Central memory CD8-positive, alpha-beta T cell (primary cell): ENCODE results near the gene PLD4.

Source experiments
- ATAC-seq: fragments of 150-1000 bp; cut with Tn5 transposase; replicated peaks from 2 replicates; pipeline ENCODE4 v1.10.0; 2022; ENCODE audit warnings: mild to moderate bottlenecking, moderate FRiP score, moderate number of reproducible peaks; ENCODE audit not compliant: poor library complexity, severe bottlenecking; ENCODE audit errors: extremely low read depth
- DNase-seq, 2 donors: peaks; one replicate each; pipeline ENCODE4 v3.0.0; 2021; ENCODE audit warnings: low spot score in 2 of 2
- H3K27ac Mint-ChIP-seq: one replicate; pipeline ENCODE4 v1.8.0; 2022; ENCODE audit warnings: low read depth, mild to moderate bottlenecking, moderate library complexity, mixed read lengths
- H3K27me3 Mint-ChIP-seq: one replicate; pipeline ENCODE4 v1.8.0; 2022; ENCODE audit warnings: mixed read lengths
- H3K36me3 Mint-ChIP-seq: one replicate; pipeline ENCODE4 v1.8.0; 2022; ENCODE audit warnings: mild to moderate bottlenecking, moderate library complexity, mixed read lengths; ENCODE audit not compliant: insufficient read depth
- H3K4me1 Mint-ChIP-seq: one replicate; pipeline ENCODE4 v1.8.0; 2022; ENCODE audit warnings: mixed read lengths
- H3K4me3 Mint-ChIP-seq: one replicate; pipeline ENCODE4 v1.8.0; 2022; ENCODE audit warnings: mild to moderate bottlenecking, moderate library complexity, mixed read lengths
- H3K9me3 Mint-ChIP-seq: one replicate; pipeline ENCODE4 v1.8.0; 2022; ENCODE audit warnings: mixed read lengths

PLD4 gene

DNA sequence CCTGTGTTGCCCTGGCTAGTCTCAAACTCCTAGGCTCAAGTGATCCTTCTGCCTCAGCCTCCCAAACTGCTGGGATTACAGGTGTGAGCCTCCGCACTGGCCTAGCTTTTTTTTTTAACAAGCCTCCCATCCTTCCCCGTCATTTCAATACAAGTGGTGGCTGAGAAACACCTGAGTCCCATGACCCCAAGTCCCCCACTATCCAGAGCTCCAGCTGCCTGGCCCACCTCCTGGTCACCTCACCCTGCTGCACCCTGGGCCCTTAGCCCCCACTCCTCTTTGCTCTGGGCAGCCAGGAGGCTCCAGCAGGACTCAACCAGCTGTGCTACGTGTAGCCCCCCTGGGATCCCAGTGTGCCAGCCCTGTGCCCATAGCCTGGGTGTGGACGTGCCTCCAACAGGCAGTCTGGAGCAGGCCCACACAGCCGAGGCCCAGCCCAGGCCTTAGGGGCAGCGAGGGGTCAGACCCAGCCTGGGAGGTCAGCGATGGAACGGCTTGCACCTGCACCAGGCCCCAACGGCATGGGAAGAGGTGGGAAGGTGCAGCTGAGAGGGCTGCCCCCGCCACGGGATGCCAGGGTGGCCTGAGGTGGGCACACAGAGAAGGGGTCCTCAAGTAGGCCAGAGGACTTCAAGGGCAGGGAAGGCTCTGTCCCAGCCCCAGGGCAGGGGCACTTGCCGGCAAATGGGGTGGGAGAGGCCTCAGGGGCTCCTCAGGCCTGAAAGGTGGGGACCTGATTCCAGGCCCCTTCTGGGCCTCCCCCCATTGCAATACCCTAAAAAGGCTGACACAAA, 47.0 kb downstream of the PLD4 start:
- no peak overlapping the region for H3K27ac Mint-ChIP-seq
- DNase-seq, result no peak
- no peak for ATAC-seq
- peaks cover 9% of the 10 kb centered on the region for H3K4me1 Mint-ChIP-seq
- H3K9me3 Mint-ChIP-seq, result no peaks in the 10 kb centered on the region
- H3K36me3 Mint-ChIP-seq, result peaks cover 3% of the 10 kb centered on the region
- H3K4me3 Mint-ChIP-seq, result no peak overlapping the region
- H3K27me3 Mint-ChIP-seq, result peaks cover 24% of the 10 kb centered on the region

DNA sequence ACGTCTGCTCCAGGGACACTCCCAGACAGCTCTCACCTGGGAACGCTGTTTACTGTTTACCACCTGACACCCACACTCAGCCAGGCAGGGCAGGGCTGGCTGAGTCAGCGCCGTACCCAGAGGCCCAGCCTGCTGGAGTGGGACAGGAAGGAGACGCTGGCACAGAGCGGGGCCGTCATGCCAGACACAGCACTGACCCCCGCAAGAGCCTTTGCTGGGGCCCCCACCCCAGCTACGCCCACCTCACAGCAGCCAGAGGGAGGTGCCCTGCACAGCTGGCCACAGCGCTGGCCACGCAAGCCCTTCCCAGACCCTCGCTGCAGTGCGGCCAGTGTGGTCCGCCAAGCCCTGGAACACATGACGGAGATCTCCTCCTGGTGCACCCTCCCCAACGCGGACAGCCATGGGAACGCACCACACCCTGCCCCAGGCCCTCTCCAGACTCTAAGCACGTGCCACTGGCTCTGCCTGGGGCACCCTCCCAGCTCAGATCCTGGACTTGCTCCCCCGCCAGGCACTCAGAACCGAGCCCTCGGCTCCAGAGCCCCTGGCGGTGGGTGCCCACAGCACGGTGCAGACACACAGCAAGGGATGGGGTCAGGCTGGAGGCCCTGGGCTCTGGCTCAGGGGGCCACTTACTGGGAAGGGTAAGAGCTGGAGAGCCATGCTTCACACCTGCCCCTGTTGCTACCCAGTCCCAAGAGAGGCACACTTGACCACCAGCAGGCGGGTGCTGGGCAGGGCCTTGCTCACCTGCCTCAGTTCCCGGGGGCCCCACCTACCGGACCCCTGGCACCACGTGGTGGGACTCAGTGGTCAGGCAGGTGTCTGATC, 47.8 kb downstream of the PLD4 start:
- H3K36me3 Mint-ChIP-seq, result peaks cover 3% of the 10 kb centered on the region
- no peak overlapping the region for H3K4me3 Mint-ChIP-seq
- peaks cover 9% of the 10 kb centered on the region for H3K4me1 Mint-ChIP-seq
- no peaks in the 10 kb centered on the region for H3K9me3 Mint-ChIP-seq
- DNase-seq (no peak), ATAC-seq (no peak)
- H3K27ac Mint-ChIP-seq, result no peak overlapping the region
- H3K27me3 Mint-ChIP-seq, result peaks cover 23% of the 10 kb centered on the region

DNA sequence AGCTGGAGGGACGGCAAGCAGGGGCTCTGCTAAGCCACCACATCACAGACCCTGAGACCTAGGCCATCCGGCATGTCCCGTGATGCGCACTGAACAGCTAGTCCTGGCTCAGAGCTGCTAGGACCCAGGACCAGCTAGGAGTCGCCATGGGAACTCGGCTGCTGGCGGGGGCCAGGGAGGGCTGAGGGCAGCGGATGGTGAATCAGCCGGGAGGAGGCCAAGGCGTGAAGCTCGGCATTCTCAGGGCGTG, 48.4 kb downstream of the PLD4 start:
- DNase-seq (no peak), ATAC-seq (no peak)
- Mint-ChIP-seq H3K4me1 (peaks cover 9% of the 10 kb centered on the region), H3K36me3 (peaks cover 3% of the 10 kb centered on the region), H3K27me3 (peaks cover 23% of the 10 kb centered on the region), H3K27ac (no peak overlapping the region), H3K9me3 (no peaks in the 10 kb centered on the region), H3K4me3 (no peak overlapping the region)

DNA sequence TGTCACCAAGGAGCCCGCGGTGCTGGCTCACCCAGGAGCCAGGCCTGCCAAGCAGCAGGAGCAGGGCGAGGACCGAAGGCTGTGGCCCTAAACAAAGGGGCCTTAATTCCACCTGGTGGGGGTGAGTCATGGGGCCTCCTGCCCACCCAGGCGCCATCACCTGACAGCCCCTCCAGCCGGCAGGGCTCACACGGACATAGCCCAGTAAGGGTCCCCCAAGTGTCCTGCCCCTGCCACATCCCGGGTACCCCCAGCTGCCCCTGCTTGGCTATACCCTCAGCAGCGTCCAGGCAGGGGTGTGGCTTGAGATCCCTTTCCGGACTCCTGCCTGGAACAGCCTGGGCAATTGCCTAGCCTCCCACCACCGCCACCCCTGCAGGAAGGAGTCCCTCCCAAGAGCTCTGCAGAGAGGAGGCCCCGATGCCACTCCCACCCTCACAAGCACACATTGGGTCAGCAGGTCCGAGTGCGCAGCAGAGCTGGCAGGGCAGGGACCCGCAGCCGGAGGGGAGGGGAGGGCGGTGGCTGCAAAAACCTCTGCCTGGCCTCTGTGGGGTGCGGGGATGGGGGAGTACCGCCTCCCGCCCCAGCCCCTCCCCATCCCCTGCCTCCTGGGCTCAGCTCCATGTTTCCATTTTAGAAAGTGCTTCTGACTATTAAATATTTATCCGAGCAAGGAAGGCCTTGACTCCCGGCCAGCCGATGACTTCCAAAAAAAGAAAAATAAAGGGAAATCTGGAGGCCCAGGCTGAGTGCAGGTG, 48.9 kb downstream of the PLD4 start:
- ATAC-seq (no peak), DNase-seq (no peak)
- Mint-ChIP-seq H3K36me3 (peaks cover 3% of the 10 kb centered on the region), H3K27ac (no peak overlapping the region), H3K4me3 (no peak overlapping the region), H3K4me1 (peaks cover 9% of the 10 kb centered on the region), H3K27me3 (peaks cover 23% of the 10 kb centered on the region), H3K9me3 (no peaks in the 10 kb centered on the region)

DNA sequence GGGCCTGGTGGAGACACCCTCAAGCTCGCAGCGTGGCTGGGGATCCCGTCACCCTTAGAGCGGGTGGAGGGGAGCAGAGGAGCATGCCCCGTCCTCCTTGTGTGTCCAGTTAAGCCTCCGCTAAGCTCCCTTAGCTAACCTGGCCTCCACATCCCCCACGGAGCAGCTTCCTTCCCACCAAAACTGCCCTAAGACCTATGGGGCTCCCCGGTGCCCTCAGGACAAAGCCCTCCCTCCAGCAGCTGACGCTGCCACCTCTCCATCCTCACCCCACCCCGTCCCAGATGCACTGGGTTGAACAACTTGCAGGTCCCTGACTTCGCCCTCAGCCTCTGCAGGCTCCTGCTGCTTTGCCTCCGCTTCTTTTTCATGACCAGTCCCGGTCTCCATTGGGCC, 49.5 kb downstream of the PLD4 start:
- Mint-ChIP-seq H3K36me3 (peaks cover 3% of the 10 kb centered on the region), H3K27me3 (peaks cover 23% of the 10 kb centered on the region), H3K27ac (no peak overlapping the region), H3K9me3 (no peaks in the 10 kb centered on the region), H3K4me1 (peaks cover 9% of the 10 kb centered on the region), H3K4me3 (no peak overlapping the region)
- ATAC-seq (no peak), DNase-seq (no peak)

DNA sequence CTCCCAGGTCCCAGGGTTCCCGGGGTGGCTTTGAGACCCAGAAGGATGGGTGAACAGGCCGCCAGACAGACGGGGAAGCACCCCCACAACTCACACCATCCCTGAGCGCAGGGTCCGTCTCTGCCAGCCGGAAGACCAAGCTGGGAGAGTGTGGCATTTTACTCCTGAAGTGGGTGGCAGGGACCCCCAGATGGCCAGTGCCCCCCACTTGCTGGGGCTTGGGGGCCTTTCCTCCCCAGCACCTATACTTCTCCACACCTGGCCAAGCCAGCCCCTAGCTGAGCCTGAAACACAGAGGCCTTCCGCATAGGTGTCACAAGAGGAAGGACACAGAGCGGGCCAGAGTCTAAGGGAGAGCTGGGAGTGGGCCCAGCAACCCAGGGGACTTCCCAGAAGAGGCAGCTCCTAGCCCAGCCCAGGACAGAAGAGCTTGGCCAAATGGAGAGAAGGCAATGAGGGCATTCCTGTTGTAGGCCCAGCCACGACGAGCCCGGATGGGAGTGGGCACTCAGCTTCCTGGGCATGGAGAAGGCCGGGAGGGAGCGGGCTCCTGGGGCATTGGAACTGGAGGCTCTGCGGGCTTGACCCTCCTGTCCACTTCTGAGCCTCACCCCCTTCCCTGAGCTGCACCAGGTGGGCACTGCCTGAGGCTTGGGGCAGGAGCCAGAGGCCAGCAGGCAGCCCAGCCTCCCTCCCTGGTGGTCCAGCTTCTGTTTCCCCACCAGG, 50.1 kb downstream of the PLD4 start:
- ATAC-seq (no peak), DNase-seq (no peak)
- H3K36me3 Mint-ChIP-seq, result peaks cover 3% of the 10 kb centered on the region
- no peaks in the 10 kb centered on the region for H3K9me3 Mint-ChIP-seq
- peaks cover 18% of the 10 kb centered on the region for H3K27me3 Mint-ChIP-seq
- no peak overlapping the region for H3K4me3 Mint-ChIP-seq
- H3K4me1 Mint-ChIP-seq, result peaks cover 9% of the 10 kb centered on the region
- no peak overlapping the region for H3K27ac Mint-ChIP-seq

DNA sequence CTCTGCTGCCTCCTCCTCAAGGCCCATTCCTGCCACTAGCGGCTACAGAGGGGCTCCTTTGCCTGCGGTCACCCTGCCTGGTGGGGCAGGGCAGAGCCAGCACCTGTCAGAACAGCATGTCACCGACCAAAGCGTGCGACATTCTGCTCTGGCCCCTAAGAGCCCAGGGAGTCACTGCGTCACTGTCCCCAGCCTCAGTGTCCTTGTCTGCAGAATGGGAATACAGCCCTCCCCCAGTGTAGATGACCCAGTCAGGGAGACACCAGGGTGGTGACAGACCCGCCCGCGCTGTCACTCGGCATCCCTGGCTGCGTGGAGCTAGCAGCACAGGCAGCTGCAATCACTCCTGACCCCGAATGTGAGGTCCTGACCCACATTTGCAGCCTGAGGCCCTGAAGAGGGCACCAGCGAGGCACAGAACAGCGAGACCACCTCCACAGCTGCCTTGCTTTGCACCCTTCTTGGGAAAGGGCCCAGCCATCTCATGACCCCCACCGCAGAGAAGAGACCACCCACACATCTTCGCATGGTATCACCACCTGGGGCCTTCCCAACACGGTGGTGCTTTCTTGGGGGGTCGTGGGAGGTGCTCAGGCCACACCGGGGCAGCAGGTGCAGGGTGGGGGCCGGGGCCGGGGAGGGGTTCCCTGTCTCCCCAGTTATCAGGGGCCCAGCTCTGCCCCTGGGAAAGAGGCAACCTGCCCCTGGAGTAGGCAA, 51.0 kb downstream of the PLD4 start:
- Mint-ChIP-seq H3K9me3 (no peaks in the 10 kb centered on the region), H3K27ac (peak overlapping the region; percentile 11), H3K4me3 (peak overlapping the region; percentile 51), H3K36me3 (peaks cover 3% of the 10 kb centered on the region), H3K4me1 (peaks cover 9% of the 10 kb centered on the region), H3K27me3 (peaks cover 18% of the 10 kb centered on the region)
- DNase-seq (no peak), ATAC-seq (peak; percentile 16)

DNA sequence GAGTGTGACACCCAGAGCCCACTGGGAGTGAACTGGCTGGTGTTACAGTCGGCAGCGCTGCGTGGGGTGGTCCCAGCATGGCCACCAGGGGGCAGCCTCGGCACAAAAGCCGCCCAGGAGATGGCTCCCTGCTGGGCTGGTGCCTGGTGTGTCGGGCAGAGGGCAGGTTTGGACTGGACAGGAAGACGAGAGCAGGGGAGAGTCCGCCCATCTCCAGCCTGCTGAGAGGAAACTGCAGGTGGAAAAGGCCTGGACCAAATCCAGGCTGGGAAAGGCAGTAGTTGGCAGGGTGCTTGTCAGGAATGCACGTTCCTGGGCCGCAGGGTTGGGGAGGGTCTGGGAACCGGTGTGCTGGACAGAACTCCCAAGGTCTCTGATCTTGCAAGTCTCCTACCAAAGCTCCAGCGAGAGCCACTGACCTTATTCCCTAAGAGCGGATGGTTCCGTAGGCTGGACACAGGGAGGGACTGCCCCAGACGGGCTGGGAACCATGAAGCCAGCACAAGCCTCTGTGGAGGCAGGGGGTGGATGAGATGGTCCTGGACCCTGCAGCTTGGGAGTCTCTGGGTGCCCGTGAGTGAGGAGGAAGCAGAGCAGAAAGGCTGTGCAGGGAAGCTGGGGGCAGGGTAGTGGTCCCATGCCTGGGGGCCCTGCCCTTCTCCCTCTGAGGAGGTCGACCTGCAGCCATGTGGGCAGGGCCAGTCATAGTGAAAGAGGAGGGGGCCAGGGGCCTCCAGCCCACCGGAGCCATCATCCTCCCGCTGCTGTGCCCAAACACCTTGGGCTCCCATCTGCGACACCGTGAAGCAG, 51.7 kb downstream of the PLD4 start:
- peaks cover 3% of the 10 kb centered on the region for H3K36me3 Mint-ChIP-seq
- H3K4me3 Mint-ChIP-seq, result peak overlapping the region; percentile 51
- DNase-seq (peak; percentile 80 to 91), ATAC-seq (peak; percentile 90)
- H3K27me3 Mint-ChIP-seq, result peaks cover 18% of the 10 kb centered on the region
- H3K9me3 Mint-ChIP-seq, result no peaks in the 10 kb centered on the region
- peak overlapping the region; percentile 11 for H3K27ac Mint-ChIP-seq
- H3K4me1 Mint-ChIP-seq, result peaks cover 9% of the 10 kb centered on the region

DNA sequence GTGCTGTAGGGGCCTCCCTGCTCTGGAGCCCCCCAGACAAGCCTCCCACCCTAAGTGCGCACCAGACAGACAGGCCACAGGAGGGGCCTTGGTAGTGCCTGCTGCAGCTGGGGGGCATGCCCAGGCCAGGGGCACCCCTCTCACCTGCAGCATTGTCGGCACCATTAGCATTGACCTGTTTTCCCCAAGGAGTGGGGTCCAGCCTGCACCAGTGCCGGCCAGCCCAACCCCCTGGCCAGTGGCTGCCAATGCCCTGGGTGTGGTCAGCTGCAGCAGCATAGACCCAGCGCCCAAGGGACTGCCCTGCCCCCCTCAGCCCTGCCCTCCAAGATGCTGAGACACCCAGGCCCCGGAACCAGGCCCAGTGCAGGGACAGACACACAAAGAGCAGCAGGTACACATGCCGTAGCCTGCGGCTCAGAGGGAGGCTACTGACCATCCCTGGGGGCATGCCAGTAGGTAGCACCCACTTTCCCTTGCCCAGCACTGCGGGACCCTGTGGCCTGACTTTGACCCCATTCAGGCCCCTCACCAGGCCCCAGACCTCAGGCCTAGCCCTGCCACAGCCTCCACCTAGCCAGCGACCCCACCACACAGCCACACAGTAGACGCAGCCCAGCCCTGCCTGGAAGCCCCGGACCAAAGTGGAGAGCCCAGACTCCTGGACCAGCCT, 52.5 kb downstream of the PLD4 start:
- peaks cover 9% of the 10 kb centered on the region for H3K4me1 Mint-ChIP-seq

DNA sequence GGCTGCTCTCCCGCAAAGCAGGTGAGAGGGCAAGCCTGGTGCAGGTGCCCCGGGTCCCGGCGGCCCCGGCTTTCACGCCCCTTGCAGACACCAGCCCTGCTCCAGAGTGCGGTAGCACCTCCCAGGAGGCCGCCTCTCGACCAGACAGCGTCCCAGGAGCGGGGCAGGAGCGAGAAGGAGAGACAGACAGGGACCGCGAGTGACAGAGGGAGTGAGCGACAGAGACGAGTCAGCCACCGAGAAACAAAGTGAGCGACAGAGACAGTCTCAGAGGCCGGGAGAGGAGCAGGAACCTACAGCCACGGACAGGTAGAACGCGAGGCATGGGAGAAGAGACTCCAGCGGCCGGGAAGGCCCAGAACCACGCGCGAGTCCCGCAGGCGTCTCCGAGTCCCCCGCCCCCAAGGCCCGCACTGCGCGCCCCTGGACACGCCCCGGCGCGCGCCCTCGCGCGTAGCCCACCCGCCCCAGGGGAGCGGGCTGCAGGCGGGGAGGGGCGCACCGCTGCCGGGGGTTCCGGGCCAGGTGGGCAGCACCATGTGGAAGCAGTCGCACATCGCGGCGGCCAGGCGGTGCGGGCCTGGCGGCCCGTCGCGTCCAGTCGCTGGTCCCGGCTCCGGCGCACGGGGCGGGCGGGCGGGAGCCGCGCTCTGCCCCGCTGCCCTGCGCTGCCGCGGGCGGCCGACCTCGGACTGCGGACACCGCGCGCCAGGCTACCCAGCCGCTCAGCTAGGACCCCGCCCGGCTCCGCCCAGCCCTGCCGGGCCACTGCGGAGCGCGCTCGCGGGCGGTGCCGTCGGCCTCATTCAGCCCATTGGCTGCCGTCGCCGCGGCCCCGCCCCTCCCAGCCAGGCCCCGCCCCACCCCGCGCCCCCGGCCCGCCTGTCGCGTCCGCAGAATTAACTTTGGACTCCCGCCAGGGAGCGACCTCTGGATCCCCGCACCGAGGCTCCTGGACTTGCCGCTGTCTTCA, 53.3 kb downstream of the PLD4 start, which contains the start of gene AHNAK2:
TSS of gene AHNAK2 (minus strand) at position 694 of the 973 bp plus-strand sequence. CDS start at position 557, 137 bp downstream.
- no peak within 1 kb of the TSS for H3K27ac Mint-ChIP-seq
- peaks cover 3% of the 10 kb centered on the region for H3K36me3 Mint-ChIP-seq
- ATAC-seq (no peak), DNase-seq (no peak)
- no peaks in the 10 kb centered on the region for H3K9me3 Mint-ChIP-seq
- peaks cover 18% of the 10 kb centered on the region for H3K27me3 Mint-ChIP-seq
- peak within 1 kb of the TSS; percentile 61 for H3K4me3 Mint-ChIP-seq
- H3K4me1 Mint-ChIP-seq, result peaks cover 9% of the 10 kb centered on the region

More for the DNA sequence above, 52.5 kb downstream of the PLD4 start:
- peaks cover 18% of the 10 kb centered on the region for H3K27me3 Mint-ChIP-seq
- H3K9me3 Mint-ChIP-seq, result no peaks in the 10 kb centered on the region
- DNase-seq (no peak), ATAC-seq (no peak)
- peaks cover 3% of the 10 kb centered on the region for H3K36me3 Mint-ChIP-seq
- H3K4me3 Mint-ChIP-seq, result peak overlapping the region; percentile 61
- H3K27ac Mint-ChIP-seq, result no peak overlapping the region
